T47D (cell line): ENCODE data around the gene CAMK2B.
A peak's percentile ranks its signal among the peaks of the same experiment; 100 is the strongest.

Experiments used
- DNase-seq, 2 experiments: peaks; one replicate each; pipeline versions ENCODE4 v3.0.0 to v3.0.0-alpha.2; 2011 to 2012; ENCODE audit warnings: low read depth in 1 of 2, low spot score in 1 of 2
- JUND ChIP-seq: IDR thresholded peaks from 2 replicates; pipeline ENCODE4 v1.6.1; 2012; ENCODE audit warnings: low read depth
- in situ Hi-C: cut with HindIII; loops from 2 replicates; pipeline ENCODE4 v1.10.0; 2016; ENCODE audit warnings: low sequenced_read_pairs, low pct_unique_long_range_greater_than_20kb

CAMK2B gene

DNA sequence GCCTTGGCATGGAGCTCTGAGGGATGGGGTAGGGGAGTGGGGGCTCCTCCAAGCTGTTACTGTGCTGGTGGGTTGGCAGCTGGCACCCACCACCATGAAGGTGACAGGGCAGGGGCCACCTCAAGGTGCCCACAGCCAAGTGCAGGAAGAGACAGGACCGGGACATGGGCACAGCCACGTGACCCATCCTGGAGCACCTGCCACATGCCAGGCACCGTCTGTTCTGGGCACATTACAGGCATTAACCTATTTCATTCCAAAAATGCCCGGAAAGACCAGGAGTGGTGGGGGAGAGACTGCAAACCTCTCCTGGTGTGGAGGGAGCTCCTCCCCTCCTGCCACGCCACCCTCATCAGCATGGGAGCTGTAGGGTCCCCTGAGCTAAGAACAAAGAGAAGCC lies 56.7 kb downstream of the CAMK2B start:
- DNase-seq: no peak
- TF ChIP-seq JUND: no peak
- in situ Hi-C loops: no loop called here

- TF ChIP-seq JUND: no peak
- DNase-seq: no peak
- in situ Hi-C loops: no loop called here
Observed at GRCh38 chr7:44267719-44268421, 57.5 kb downstream of the CAMK2B start.

DNA sequence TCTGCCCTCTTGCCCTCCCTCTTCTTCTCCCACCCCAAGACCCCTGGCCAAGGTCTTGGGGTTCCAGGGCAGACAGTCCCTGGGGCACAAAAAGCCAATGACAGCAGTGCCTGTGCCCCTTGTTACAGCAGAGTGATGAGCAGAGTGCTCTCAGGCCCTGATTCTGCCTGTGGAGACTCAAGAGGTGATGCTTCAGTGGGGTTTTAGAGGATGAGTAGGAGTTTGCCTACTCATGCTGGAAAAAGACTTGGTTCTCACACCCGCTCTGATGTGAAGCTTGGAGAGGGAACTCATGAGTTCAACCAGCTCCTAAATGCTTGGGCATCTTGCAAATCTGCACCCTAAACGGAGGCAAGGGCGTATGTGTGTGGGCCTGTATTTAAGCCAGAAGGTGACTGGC lies 58.2 kb downstream of the CAMK2B start:
- in situ Hi-C loops: no loop called here
- TF ChIP-seq JUND: no peak
- no peak for DNase-seq

- no peak for TF ChIP-seq JUND
- no peak for DNase-seq
- in situ Hi-C loops: no loop called here
Observed at GRCh38 chr7:44266526-44266925, 58.9 kb downstream of the CAMK2B start.

DNA sequence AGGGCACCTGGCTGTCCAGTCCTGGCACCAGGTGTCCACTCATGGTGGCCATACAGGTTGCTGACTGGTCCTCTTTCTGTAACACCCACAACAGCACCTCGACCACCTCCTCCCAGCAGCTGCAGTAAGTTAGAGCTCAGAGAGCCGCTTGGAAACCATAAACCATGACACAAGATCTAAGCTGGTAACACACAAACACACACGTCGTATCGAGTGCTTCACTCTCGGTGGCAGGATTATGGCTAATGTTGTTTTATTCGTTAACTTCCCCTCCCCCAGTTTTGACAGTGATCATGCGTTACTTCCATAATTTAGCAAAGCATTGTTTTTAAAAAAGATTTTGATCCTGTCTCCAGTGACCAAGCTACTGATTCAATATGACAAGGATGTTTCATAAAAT lies 59.7 kb downstream of the CAMK2B start:
- in situ Hi-C loops: no loop called here
- TF ChIP-seq JUND: no peak
- DNase-seq: no peak

- in situ Hi-C loops: no loop called here
- no peak for TF ChIP-seq JUND
- peak in 1 of 2 experiments; percentile 9 for DNase-seq
Observed at GRCh38 chr7:44264221-44264931, 61.0 kb downstream of the CAMK2B start.

DNA sequence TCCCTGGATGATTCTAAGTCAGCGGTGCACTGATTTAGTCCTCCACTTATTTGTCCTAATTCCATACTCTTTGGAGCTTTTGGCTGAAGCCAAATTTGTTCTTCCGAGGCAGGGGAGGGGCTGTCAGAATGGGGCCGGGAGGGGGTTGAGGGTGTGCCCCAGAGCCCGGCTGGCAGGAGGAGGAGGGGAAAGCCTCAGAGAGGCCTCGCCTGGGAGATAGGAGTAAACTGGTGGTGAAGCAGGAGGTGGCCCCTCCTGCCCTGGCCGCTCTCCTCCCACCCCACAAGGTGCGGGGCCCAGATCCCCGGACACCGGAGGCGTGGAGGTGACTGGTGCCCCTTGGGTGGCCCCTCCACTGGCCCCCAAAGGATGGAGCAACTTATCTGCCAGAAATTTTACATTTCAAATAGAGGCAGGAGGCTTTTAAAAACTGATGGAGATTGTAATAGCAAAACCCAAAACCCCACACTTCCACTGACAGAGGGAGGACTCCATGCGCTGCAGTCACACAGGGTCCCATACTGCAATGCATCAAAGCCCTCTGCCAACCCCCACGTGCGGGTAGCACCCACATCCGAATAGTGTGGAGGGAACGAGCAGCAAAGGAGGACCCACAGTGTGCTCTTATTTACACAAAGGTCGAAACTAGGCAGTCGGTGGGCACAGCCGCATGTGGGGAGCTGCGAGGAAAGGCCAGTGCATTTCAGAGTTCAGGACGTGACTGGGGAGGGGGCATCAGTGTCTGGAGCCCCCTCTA lies 61.9 kb downstream of the CAMK2B start:
- no peak for TF ChIP-seq JUND
- in situ Hi-C loops: no loop called here
- no peak for DNase-seq

- no peak for TF ChIP-seq JUND
- DNase-seq: no peak
- in situ Hi-C loops: no loop called here
Observed at GRCh38 chr7:44262031-44262430, 63.4 kb downstream of the CAMK2B start.

GRCh38 chr7:44261240-44261639 lies 64.2 kb downstream of the CAMK2B start:
- TF ChIP-seq JUND: no peak
- in situ Hi-C loops: no loop called here
- no peak for DNase-seq

DNA sequence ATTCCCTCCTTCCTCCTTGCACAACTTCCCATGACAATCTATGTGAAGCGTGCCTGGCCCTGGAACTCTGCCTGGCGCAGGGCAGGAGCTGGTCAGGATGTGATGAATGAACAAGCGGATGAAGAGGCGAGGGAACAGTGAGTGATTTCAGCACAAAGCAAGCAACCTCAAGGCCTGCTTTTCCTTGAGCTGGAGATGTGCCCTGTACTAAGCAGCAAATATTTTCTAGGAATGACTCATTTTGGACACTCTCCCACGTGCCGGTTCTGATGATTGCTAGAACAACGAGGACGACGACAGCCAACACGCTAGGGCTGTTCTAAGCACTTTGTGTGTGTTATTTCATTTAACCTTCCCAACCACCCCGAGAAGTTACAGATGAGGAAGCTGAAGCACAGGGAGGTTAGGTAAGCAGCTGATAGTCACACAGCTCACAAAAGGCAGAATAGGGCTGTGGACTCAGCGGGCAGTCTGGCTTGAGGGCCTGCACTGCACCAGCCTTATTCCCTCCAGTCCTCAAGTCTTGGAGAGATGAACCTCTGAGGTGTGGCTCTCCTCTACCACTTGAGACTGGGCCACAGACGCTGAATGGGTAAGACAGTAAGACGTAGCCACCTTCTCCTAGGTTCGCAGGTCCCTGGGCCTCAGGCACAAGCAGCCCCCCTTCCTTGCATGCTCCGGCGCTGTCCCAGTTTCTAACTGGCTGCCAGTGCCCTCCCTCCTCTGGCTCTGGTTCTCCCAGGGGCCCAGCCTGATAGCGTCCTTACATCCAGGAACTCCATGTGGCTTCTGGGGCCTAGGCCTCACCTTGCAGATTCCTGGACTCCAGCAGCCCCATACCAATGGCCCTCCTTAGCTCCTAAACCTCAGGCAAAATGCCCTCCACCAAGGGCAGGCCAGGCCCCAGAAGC lies 65.6 kb downstream of the CAMK2B start:
- DNase-seq: no peak
- no peak for TF ChIP-seq JUND
- in situ Hi-C loops: no loop called here

- DNase-seq: no peak
- no peak for TF ChIP-seq JUND
- in situ Hi-C loops: no loop called here
Observed at GRCh38 chr7:44258865-44259546, 66.4 kb downstream of the CAMK2B start.

DNA sequence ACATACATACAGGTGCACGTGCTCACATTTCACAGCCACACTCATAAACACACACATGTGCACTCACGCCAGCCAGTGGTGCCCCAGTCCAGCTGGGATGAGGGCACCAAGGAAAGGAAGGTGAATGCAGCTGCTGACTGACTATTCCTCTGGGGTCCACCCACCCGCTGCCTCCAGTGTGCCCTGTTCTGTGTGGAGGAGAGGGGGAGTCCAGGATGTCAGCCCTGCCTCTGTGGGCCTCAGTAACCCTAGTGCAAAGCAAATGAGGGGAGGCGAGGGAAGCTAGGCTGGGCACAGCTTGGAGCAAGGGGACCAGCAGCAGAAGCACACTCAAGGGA lies 67.0 kb downstream of the CAMK2B start:
- in situ Hi-C loops: no loop called here
- no peak for DNase-seq

More for the DNA sequence above, 67.0 kb downstream of the CAMK2B start:
- no peak for TF ChIP-seq JUND
